Colonic mucosa (tissue), 4 donors: Measurements from ENCODE around the gene ASRGL1. TPM values are rescaled to one million over a fixed set of nuclear protein-coding genes. Genes with fewer than 3 reads are reported as not detected.

ENCODE experiments used
- DNase-seq: peaks from one replicate; pipeline ENCODE4 v3.0.0-alpha.2; 2020
- H3K27ac ChIP-seq: fragments of 200-600 bp; one replicate; pipeline ENCODE4 v1.8.0; 2021
- H3K27me3 ChIP-seq: fragments of 200-600 bp; one replicate; pipeline ENCODE4 v1.8.0; 2021
- H3K36me3 ChIP-seq: fragments of 200-600 bp; one replicate; pipeline ENCODE4 v1.8.0; 2021
- H3K4me1 ChIP-seq: fragments of 200-600 bp; one replicate; pipeline ENCODE4 v1.8.0; 2021; ENCODE audit warnings: mild to moderate bottlenecking
- H3K4me3 ChIP-seq: fragments of 200-600 bp; one replicate; pipeline ENCODE4 v1.8.0; 2021
- H3K9ac ChIP-seq, 2 donors: one replicate each; pipeline ENCODE4 v1.7.0; 2013; ENCODE audit warnings: control low read depth in 2 of 2, low read depth in 2 of 2, low read length in 2 of 2
- H3K9me3 ChIP-seq: fragments of 200-600 bp; one replicate; pipeline ENCODE4 v1.8.0; 2021
- intact Hi-C: fragments of 100-400 bp; cut with DNase I; formaldehyde crosslinking; loops from one replicate; pipeline ENCODE4 v1.14.1; 2022
- total RNA-seq, 2 donors: library from RNA; stranded (reverse); fragmentation: NEBNext Ultra II Directional in 1 of 2; extraction: Animal tissue kit (Norgen Biotek cat#: 25700) in 1 of 2; gene quantifications; one replicate each; pipeline ENCODE4 v1.2.1, GENCODE V29; 2021
- TF ChIP-seq, protein P1 (sequence below): fragments of 200-600 bp; IDR thresholded peaks from one replicate; pipeline ENCODE4 v1.8.0; 2022; ENCODE audit warnings: antibody characterized with exemption, mild to moderate bottlenecking
- donor health status: healthy.
- donor health status: DM: no; HTN: no; CAD: no.
- donor health status: DM: no; HTN: no; CAD: no.

The ASRGL1 gene
- total RNA-seq, 2 donors from 2014 or later = 32.5 to 71.7 TPM

DNA sequence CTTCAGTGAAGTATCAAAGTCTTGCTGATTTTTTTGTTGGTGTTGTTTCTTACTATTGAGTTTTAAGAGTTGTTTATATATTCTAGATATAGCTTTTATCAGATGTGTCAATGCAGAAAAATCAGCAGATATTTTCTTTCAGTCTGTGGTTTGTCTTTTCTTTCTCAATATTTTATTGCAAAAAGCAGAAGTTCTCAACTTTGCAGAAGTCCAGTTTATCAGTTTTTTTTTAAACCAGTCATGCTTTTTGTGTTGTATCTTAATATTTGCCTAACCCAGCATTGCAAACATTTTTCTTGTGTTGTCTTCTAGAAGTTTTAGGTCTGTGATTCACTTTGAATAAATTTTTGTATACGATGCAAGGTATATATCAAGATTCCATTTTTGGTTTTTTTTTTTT, 7.0 kb downstream of the ASRGL1 start:
- Histone ChIP-seq H3K9ac (no peak overlapping the region), H3K4me3 (no peak overlapping the region), H3K27ac (no peak overlapping the region), H3K27me3 (no peaks in the 10 kb centered on the region), H3K9me3 (no peaks in the 10 kb centered on the region), H3K36me3 (no peaks in the 10 kb centered on the region), H3K4me1 (no peaks in the 10 kb centered on the region)
- DNase-seq = no peak
- TF ChIP-seq, protein P1, sequence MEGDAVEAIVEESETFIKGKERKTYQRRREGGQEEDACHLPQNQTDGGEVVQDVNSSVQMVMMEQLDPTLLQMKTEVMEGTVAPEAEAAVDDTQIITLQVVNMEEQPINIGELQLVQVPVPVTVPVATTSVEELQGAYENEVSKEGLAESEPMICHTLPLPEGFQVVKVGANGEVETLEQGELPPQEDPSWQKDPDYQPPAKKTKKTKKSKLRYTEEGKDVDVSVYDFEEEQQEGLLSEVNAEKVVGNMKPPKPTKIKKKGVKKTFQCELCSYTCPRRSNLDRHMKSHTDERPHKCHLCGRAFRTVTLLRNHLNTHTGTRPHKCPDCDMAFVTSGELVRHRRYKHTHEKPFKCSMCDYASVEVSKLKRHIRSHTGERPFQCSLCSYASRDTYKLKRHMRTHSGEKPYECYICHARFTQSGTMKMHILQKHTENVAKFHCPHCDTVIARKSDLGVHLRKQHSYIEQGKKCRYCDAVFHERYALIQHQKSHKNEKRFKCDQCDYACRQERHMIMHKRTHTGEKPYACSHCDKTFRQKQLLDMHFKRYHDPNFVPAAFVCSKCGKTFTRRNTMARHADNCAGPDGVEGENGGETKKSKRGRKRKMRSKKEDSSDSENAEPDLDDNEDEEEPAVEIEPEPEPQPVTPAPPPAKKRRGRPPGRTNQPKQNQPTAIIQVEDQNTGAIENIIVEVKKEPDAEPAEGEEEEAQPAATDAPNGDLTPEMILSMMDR = no peak
- intact Hi-C loops = no loop called here

DNA sequence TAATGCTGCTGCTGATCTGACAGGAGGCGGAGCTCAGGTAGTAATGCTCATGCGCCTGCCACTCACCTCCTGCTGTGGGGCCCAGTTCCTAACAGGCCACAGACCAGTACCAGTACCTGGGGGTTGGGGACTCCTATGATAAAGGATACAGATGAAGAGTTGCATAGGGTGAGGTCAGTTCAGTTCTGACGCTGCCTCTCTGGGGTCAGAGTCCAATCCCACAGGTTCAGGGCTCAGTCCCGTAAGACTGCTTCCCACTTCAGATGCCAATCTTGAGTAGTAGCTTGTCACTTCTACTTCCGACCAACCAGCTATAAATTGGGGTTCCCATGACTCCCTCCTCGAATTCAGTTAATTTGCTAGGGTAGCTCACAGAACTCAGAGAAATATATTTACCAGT, 8.6 kb downstream of the ASRGL1 start:
- TF ChIP-seq, protein P1 = no peak
- Histone ChIP-seq H3K4me1 (no peaks in the 10 kb centered on the region), H3K9ac (no peak overlapping the region), H3K4me3 (no peak overlapping the region), H3K27ac (no peak overlapping the region), H3K36me3 (no peaks in the 10 kb centered on the region), H3K27me3 (no peaks in the 10 kb centered on the region), H3K9me3 (no peaks in the 10 kb centered on the region)
- intact Hi-C loops = no loop called here
- DNase-seq = peak; percentile 59

DNA sequence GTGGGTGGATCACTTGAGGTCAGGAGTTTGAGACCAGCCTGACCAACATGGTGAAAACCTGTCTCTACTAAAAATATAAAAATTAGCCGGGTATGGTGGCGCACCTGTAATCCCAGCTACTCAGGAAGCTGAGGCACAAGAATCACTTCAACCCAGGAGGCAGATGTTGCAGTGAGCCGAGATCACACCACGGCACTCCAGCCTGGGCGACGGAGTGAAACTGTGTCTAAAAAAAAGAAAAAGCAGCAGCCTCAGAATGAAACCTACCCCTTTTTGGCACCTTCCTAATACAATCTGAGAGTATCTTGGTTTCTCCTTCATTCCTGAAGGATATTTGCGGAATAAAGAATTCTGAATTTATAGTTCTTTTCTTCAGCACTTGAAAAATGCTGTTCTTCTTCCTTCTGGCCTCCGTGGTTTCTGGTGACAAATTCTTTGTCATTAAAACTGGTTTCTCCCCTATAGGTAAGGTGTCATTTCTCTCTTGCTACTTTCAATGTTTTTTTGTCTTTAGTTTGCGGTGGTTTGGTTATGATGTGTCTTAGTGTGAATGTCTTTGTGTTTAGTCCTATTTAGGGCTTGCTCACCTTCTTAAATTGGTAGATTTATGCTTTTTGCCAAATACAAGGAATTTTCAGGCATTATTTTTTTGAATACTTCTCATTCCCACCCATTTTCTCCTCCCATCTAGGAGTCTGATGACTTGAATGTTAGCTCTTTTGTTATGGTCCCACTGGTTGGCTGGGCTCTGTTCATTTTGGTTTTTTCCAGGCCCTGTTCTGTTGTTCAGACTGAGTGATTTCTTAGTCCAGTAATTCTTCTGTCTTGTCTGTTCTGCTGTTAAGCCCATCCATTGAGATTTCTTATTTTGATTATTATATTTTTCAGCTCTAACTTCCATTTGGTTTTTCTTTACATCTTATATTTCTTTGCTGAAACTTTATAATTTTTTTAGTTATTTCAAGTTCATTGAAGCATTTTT, 15.4 kb downstream of the ASRGL1 start:
- TF ChIP-seq, protein P1 = no peak
- Histone ChIP-seq H3K4me1 (no peaks in the 10 kb centered on the region), H3K36me3 (no peaks in the 10 kb centered on the region), H3K9me3 (no peaks in the 10 kb centered on the region), H3K9ac (no peak overlapping the region), H3K4me3 (no peak overlapping the region), H3K27me3 (no peaks in the 10 kb centered on the region), H3K27ac (no peak overlapping the region)
- intact Hi-C loops = no loop called here
- DNase-seq = no peak

DNA sequence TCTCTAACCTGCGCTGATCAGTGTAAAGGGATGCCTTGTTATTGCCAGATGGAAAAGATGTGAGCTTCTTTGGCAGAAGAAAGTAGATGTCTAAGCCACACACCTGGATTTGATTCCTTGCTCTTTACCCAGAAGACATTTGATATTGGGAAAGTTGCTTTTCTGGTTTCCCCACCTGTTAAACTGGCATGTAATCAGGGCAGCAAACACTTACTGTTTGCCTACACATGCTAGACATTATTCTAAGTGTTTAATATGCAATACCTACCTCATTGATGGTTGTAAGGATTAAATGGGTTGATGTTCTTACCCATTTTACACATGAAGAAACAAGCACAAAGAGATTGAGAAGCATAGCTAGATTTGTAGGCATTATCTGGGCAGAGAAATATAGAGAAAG, 16.6 kb downstream of the ASRGL1 start:
- no peak overlapping the region for H3K27ac ChIP-seq
- H3K9me3 ChIP-seq = no peaks in the 10 kb centered on the region
- TF ChIP-seq, protein P1 = no peak
- H3K36me3 ChIP-seq = no peaks in the 10 kb centered on the region
- H3K4me3 ChIP-seq = no peak overlapping the region
- intact Hi-C loops = no loop called here
- no peaks in the 10 kb centered on the region for H3K4me1 ChIP-seq
- no peak overlapping the region for H3K9ac ChIP-seq
- H3K27me3 ChIP-seq = no peaks in the 10 kb centered on the region
- no peak for DNase-seq

DNA sequence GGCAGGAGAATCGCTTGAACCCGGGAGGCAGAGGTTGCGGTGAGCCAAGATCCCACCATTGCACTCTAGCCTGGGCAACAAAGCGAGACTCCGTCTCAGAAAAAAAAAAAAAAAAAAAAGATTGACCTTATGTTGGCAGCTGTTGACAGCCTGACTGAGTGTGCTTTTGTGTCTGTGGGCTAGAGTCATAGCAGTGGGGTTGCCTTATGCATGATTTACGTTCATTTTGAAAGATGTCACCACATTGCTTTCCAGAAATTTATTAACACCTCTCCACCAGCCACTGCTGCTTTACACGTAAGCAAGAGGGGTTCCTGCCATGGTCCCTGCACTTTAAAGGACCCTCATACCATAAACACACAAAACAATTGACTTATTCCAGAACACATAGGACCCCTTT, 21.0 kb downstream of the ASRGL1 start:
- DNase-seq = no peak
- TF ChIP-seq, protein P1 = no peak
- Histone ChIP-seq H3K27ac (no peak overlapping the region), H3K9ac (no peak overlapping the region), H3K9me3 (no peaks in the 10 kb centered on the region), H3K4me1 (no peaks in the 10 kb centered on the region), H3K4me3 (no peak overlapping the region), H3K27me3 (no peaks in the 10 kb centered on the region), H3K36me3 (no peaks in the 10 kb centered on the region)
- intact Hi-C loops = no loop called here
